Measurements from ENCODE around the gene CORO6.

GRCh38 chr17:29614349-29615047 is 8.2 kb downstream of the CORO6 start:
- TF ChIP-seq CTCF (conservative IDR thresholded peaks at IDR 0.05; ENCODE audit: low read depth in 2 of 2) (no peak), POLR2AphosphoS5 (IDR thresholded peaks at IDR 0.05; ENCODE audit: low read depth) (no peak), CREB1 (CRISPR knock-in tag; IDR thresholded peaks at IDR 0.05; ENCODE audit: low read depth) (no peak), EZH2 (IDR thresholded peaks at IDR 0.05; ENCODE audit: low read depth, unreplicated experiment) (no peak), EZH2phosphoT487 (IDR thresholded peaks at IDR 0.05; ENCODE audit: unreplicated experiment) (no peak), ETS1 (IDR thresholded peaks at IDR 0.05) (no peak), ZNF114 (CRISPR knock-in tag; IDR thresholded peaks at IDR 0.05) (no peak), STAT1 (IDR thresholded peaks at IDR 0.05; ENCODE audit: unreplicated experiment) (no peak), JUNB (IDR thresholded peaks at IDR 0.05; ENCODE audit: unreplicated experiment) (no peak), REST (IDR thresholded peaks at IDR 0.05; ENCODE audit: unreplicated experiment) (no peak)
